ENCODE data around the gene ACVR1C. TPM values are rescaled to one million over a fixed set of nuclear protein-coding genes. Genes with fewer than 3 reads are reported as not detected.

The ACVR1C gene
- total and polyA plus RNA-seq, 2 experiments from 2014 or later: 1.3 to 3.0 TPM

GRCh38 chr2:157662401-157662800 lies 33.7 kb upstream of the ACVR1C start:
- Histone ChIP-seq H3K36me3 (replicated peaks; ENCODE audit: insufficient read depth, low read depth) (no peaks in the 10 kb centered on the region), H4K20me1 (ENCODE audit: insufficient read depth, poor library complexity, severe bottlenecking) (no peaks in the 10 kb centered on the region), H3K4me2 (no peak overlapping the region), H3K27me3 (no peaks in the 10 kb centered on the region), H3K9me2 (replicated peaks; ENCODE audit: insufficient read depth) (no peaks in the 10 kb centered on the region), H3K27ac (no peak overlapping the region), H3K9me3 (ENCODE audit: low read depth) (no peaks in the 10 kb centered on the region), H3K79me2 (no peaks in the 10 kb centered on the region), H3K4me1 (ENCODE audit: insufficient read depth) (no peaks in the 10 kb centered on the region), H2AFZ (no peak overlapping the region), H3K4me3 (no peak overlapping the region)
- DNase-seq (ENCODE audit: low spot score): no peak
- TF ChIP-seq CTCF (IDR thresholded peaks at IDR 0.05; ENCODE audit: poor library complexity) (no peak), EZH2 (IDR thresholded peaks at IDR 0.05; ENCODE audit: borderline replicate concordance) (no peak), EZH2phosphoT487 (IDR thresholded peaks at IDR 0.05; ENCODE audit: low read depth, severe bottlenecking, unreplicated experiment) (no peak)
- 69% methylated on average over 1 of the region's 1 CpG for WGBS (ENCODE audit: low lambda C conversion rate, missing lambda C conversion rate)

GRCh38 chr2:157661776-157662175 lies 33.1 kb upstream of the ACVR1C start:
- Histone ChIP-seq H3K4me1 (ENCODE audit: insufficient read depth) (no peaks in the 10 kb centered on the region), H3K36me3 (replicated peaks; ENCODE audit: insufficient read depth, low read depth) (no peaks in the 10 kb centered on the region), H3K9me2 (replicated peaks; ENCODE audit: insufficient read depth) (no peaks in the 10 kb centered on the region), H4K20me1 (ENCODE audit: insufficient read depth, poor library complexity, severe bottlenecking) (no peaks in the 10 kb centered on the region), H3K79me2 (no peaks in the 10 kb centered on the region), H3K4me3 (no peak overlapping the region), H3K27me3 (no peaks in the 10 kb centered on the region), H3K9me3 (ENCODE audit: low read depth) (no peaks in the 10 kb centered on the region), H3K4me2 (no peak overlapping the region), H2AFZ (no peak overlapping the region), H3K27ac (no peak overlapping the region)
- 72% methylated on average over 4 of the region's 4 CpGs for WGBS (ENCODE audit: low lambda C conversion rate, missing lambda C conversion rate)
- no peak for TF ChIP-seq EZH2phosphoT487 (IDR thresholded peaks at IDR 0.05; ENCODE audit: low read depth, severe bottlenecking, unreplicated experiment)
- TF ChIP-seq EZH2 (IDR thresholded peaks at IDR 0.05; ENCODE audit: borderline replicate concordance): no peak
- no peak for TF ChIP-seq CTCF (IDR thresholded peaks at IDR 0.05; ENCODE audit: poor library complexity)
- DNase-seq (ENCODE audit: low spot score): no peak

- H2AFZ ChIP-seq: no peak overlapping the region
- no peaks in the 10 kb centered on the region for H3K9me3 ChIP-seq (ENCODE audit: low read depth)
- H4K20me1 ChIP-seq (ENCODE audit: insufficient read depth, poor library complexity, severe bottlenecking): no peaks in the 10 kb centered on the region
- no peaks in the 10 kb centered on the region for H3K27me3 ChIP-seq
- H3K4me2 ChIP-seq: no peak overlapping the region
- no peak for TF ChIP-seq EZH2phosphoT487 (IDR thresholded peaks at IDR 0.05; ENCODE audit: low read depth, severe bottlenecking, unreplicated experiment)
- TF ChIP-seq CTCF (IDR thresholded peaks at IDR 0.05; ENCODE audit: poor library complexity): no peak
- TF ChIP-seq EZH2 (IDR thresholded peaks at IDR 0.05; ENCODE audit: borderline replicate concordance): no peak
- no peak for DNase-seq (ENCODE audit: low spot score)
- WGBS (ENCODE audit: low lambda C conversion rate, missing lambda C conversion rate): 81% methylated on average over 1 of the region's 1 CpG
- no peaks in the 10 kb centered on the region for H3K4me1 ChIP-seq (ENCODE audit: insufficient read depth)
- no peak overlapping the region for H3K27ac ChIP-seq
- no peak overlapping the region for H3K4me3 ChIP-seq
- H3K9me2 ChIP-seq (replicated peaks; ENCODE audit: insufficient read depth): no peaks in the 10 kb centered on the region
- no peaks in the 10 kb centered on the region for H3K36me3 ChIP-seq (replicated peaks; ENCODE audit: insufficient read depth, low read depth)
- no peaks in the 10 kb centered on the region for H3K79me2 ChIP-seq
Observed at GRCh38 chr2:157657858-157658257, 29.2 kb upstream of the ACVR1C start.

- Histone ChIP-seq H4K20me1 (ENCODE audit: insufficient read depth, poor library complexity, severe bottlenecking) (no peaks in the 10 kb centered on the region), H3K9me3 (ENCODE audit: low read depth) (no peaks in the 10 kb centered on the region), H2AFZ (no peak overlapping the region), H3K4me1 (ENCODE audit: insufficient read depth) (no peaks in the 10 kb centered on the region), H3K4me3 (no peak overlapping the region), H3K36me3 (replicated peaks; ENCODE audit: insufficient read depth, low read depth) (no peaks in the 10 kb centered on the region), H3K79me2 (no peaks in the 10 kb centered on the region), H3K27ac (no peak overlapping the region), H3K27me3 (no peaks in the 10 kb centered on the region), H3K9me2 (replicated peaks; ENCODE audit: insufficient read depth) (no peaks in the 10 kb centered on the region), H3K4me2 (no peak overlapping the region)
- no peak for DNase-seq (ENCODE audit: low spot score)
- TF ChIP-seq CTCF (IDR thresholded peaks at IDR 0.05; ENCODE audit: poor library complexity) (no peak), EZH2 (IDR thresholded peaks at IDR 0.05; ENCODE audit: borderline replicate concordance) (no peak), EZH2phosphoT487 (IDR thresholded peaks at IDR 0.05; ENCODE audit: low read depth, severe bottlenecking, unreplicated experiment) (no peak)
- 77% methylated on average over 4 of the region's 4 CpGs for whole genome bisulfite sequencing (ENCODE audit: low lambda C conversion rate, missing lambda C conversion rate)
Observed at GRCh38 chr2:157657101-157657500, 28.4 kb upstream of the ACVR1C start.

Measured in hepatocyte (in vitro differentiated cells).